Stimulated activated naive CD8-positive, alpha-beta T cell treated with anti-CD3 and anti-CD28 coated beads, Interleukin-15, amount 100 ng/mL, for 72 hours (primary cell): ENCODE data around the gene SPRYD3.

ENCODE experiments used
- ATAC-seq: fragments of 150-1000 bp; cut with Tn5 transposase; 2 replicates; pipeline ENCODE4 v1.10.0; 2021; ENCODE audit warnings: mild to moderate bottlenecking, moderate library complexity
- DNase-seq, 2 donors: peaks; one replicate each; pipeline ENCODE4 v3.0.0; 2021 to 2022
- H3K27ac Mint-ChIP-seq, 2 donors: one replicate each; pipeline ENCODE4 v1.8.0; 2022; ENCODE audit warnings: mild to moderate bottlenecking in 2 of 2, mixed read lengths in 2 of 2, moderate library complexity in 2 of 2
- H3K27me3 Mint-ChIP-seq: one replicate; pipeline ENCODE4 v1.8.0; 2022; ENCODE audit warnings: mixed read lengths
- H3K4me1 Mint-ChIP-seq: one replicate; pipeline ENCODE4 v1.8.0; 2022; ENCODE audit warnings: mild to moderate bottlenecking, mixed read lengths
- H3K4me3 Mint-ChIP-seq, 2 donors: one replicate each; pipeline ENCODE4 v1.8.0; 2022; ENCODE audit warnings: mild to moderate bottlenecking in 2 of 2, mixed read lengths in 2 of 2, moderate library complexity in 1 of 2
- H3K9me3 Mint-ChIP-seq, 2 donors: one replicate each; pipeline ENCODE4 v1.8.0; 2022; ENCODE audit warnings: mixed read lengths in 2 of 2

Gene SPRYD3

DNA sequence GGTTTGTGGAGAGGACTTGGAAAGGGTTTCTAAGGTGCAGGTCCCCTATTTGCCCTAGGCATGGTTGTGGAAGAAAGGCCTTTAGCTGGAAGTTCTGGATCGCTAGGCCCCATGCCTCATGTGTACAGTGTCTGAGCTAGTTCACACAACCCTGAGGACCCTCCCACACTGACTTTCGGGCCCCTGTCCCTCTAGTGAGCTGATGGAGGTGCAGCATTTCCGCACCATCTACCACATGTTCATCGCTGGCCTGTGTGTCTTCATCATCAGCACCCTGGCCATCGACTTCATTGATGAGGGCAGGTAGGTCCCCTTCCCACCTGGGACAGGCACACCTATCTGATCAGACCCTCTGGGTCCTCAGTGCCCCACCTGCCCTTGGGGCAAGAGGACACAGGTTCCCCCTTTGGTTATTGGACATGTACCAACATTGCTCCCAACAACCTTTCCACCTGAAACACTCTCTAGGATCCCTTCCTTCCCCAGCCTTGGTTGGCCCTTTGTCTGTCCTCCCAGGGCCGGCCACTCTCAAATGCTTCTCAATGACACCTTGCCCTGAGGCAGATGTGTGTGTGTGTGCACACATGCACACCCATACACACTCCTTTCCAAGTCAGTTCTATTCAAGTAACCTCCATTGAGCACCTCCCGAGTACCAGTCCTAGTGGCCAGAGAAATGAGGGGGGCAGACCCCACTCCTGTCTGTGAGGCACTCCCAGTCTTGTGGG is 26.7 kb upstream of the SPRYD3 start:
- DNase-seq = no peak
- no peak for ATAC-seq
- no peaks in the 10 kb centered on the region for H3K27me3 Mint-ChIP-seq
- no peak overlapping the region for H3K27ac Mint-ChIP-seq
- no peak overlapping the region for H3K4me3 Mint-ChIP-seq
- H3K9me3 Mint-ChIP-seq = no peaks in the 10 kb centered on the region
- peaks cover 50% of the 10 kb centered on the region for H3K4me1 Mint-ChIP-seq

DNA sequence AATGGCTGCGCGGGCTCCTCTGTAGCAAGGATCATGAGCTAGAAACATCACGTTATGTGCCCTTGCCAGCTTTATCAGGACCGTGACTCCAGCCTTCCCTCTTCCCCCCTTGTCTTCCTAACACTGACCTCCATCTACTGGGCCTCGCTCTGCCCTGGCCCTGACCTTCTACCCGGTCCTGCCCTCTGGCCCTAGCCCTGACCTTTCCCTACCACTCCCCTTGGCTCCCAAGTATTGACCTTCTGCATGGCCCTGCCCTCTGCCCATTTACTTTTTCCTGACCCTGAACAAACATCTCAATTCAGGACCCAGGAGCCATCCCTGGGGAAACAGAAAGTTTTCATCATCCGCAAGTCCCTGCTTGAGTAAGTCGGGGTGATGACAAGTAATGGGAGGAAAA is 26.1 kb upstream of the SPRYD3 start:
- ATAC-seq (no peak), DNase-seq (no peak)
- Mint-ChIP-seq H3K4me3 (no peak overlapping the region), H3K27ac (no peak overlapping the region), H3K9me3 (no peaks in the 10 kb centered on the region), H3K27me3 (no peaks in the 10 kb centered on the region), H3K4me1 (peaks cover 50% of the 10 kb centered on the region)

DNA sequence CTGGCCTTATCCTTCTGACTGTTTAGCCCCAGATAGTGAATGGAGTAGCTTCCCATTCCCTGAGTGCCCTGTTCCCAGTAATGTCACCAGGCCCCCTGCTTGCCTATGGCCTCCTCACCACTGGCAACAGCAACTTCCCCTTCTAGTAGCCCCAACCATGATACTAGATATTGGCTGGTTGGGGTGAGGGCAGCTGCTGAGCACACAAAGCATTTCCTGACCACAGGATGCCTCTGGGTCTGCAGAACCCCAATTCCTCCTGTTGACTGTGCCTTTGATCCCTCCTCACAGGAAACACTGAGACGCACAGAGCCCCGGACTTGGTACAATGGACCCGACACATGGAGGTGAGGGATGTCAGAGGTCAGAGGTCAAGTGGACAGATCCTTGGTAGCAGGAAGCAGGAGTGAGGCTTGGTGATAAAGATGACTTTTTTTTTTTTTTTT is 24.7 kb upstream of the SPRYD3 start:
- peak overlapping the region in 1 of 2 donors; percentile 40 for H3K27ac Mint-ChIP-seq
- peaks cover 58% of the 10 kb centered on the region for H3K4me1 Mint-ChIP-seq

DNA sequence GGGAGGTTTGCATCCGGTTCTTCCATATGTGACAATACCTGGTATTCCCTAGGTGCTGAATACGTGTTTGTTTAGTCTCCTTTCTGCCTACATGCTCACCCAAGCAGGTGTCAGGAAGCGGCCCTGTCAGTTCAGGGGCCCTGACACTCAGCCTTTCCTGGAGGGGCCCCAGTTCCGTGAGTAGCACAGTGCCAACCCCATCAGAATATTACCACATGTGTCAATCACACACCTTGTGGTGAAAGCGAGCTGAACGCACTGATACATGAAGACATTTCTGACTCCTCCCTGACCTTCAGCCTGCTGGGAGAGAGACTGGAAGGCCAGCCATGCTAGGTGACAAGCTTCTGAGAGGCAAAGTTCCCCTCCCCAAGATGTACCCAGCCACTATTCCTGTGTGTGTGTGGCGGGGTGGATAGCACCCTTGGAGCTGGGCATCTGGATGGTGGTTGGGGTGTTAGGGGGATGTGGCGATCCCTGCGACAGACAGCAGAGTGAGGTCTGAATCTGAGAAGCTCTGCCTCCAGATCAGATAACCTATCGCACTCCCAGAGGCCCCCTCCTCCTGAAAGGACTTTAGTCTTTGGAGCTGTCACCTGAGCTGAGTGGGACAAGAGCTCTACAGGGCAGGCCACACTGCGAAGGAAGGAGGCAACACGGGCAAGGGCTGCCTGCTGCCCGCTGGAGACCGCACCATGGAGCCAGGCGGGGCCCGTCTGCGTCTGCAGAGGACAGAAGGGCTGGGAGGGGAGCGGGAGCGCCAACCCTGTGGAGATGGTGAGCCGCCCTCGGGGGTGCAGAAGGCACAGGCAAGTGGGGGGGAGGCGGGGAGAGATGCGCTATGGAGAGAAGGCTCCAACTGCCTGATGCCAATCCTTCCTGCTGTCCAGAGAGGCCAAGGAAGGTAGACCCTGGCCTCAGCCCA is 24.0 kb upstream of the SPRYD3 start, which contains the start of gene SOAT2:
Gene SOAT2 (plus strand): TSS at position 604 of the 925 bp plus-strand sequence. CDS start 92 bp downstream, at position 696.
- DNase-seq (peak; percentile 68 to 79), ATAC-seq (peak; percentile 88)
- peak within 1 kb of the TSS; percentile 96 to 97 for H3K27ac Mint-ChIP-seq
- H3K4me3 Mint-ChIP-seq = peak within 1 kb of the TSS; percentile 74 to 84
- peaks cover 65% of the 10 kb centered on the region for H3K4me1 Mint-ChIP-seq
- no peaks in the 10 kb centered on the region for H3K27me3 Mint-ChIP-seq
- no peaks in the 10 kb centered on the region for H3K9me3 Mint-ChIP-seq

More for the DNA sequence above, 24.7 kb upstream of the SPRYD3 start:
- no peaks in the 10 kb centered on the region for H3K27me3 Mint-ChIP-seq
- peak overlapping the region; percentile 74 to 84 for H3K4me3 Mint-ChIP-seq
- no peaks in the 10 kb centered on the region for H3K9me3 Mint-ChIP-seq
- DNase-seq (no peak), ATAC-seq (peak; percentile 11)

DNA sequence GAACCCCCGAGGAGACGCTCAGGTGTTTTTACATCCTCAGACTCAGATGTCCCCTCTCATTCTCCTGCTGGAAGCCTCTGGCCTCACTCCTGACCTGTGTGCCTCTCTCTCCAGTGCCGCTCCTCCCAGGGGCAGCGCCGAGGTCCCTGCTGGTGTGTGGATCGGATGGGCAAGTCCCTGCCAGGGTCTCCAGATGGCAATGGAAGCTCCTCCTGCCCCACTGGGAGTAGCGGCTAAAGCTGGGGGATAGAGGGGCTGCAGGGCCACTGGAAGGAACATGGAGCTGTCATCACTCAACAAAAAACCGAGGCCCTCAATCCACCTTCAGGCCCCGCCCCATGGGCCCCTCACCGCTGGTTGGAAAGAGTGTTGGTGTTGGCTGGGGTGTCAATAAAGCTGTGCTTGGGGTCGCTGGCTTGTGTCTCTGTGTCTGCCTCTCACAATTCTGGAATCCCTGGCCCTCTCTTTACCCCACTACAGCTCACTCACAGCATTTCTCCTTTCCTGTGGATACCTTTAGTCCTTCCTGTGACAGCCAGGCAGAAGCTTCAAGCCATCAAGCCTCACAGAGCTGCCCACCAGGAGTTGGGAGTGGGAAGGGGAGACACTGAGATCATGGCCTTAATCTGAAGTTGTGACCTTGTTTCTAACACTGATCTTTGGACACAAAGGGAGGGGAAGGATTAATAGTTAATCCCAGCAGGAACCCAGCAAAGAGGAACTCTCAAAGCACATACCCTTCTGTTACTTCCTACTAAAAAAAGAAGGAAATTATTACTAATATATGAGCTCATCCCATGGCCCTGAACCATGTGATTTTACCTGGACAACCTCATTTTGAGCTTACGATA is 23.0 kb upstream of the SPRYD3 start:
- peaks cover 4% of the 10 kb centered on the region for H3K27me3 Mint-ChIP-seq
- H3K27ac Mint-ChIP-seq = peak overlapping the region; percentile 91 to 96
- no peaks in the 10 kb centered on the region for H3K9me3 Mint-ChIP-seq
- DNase-seq (no peak), ATAC-seq (no peak)
- H3K4me1 Mint-ChIP-seq = peaks cover 75% of the 10 kb centered on the region
- H3K4me3 Mint-ChIP-seq = peak overlapping the region; percentile 74 to 84

DNA sequence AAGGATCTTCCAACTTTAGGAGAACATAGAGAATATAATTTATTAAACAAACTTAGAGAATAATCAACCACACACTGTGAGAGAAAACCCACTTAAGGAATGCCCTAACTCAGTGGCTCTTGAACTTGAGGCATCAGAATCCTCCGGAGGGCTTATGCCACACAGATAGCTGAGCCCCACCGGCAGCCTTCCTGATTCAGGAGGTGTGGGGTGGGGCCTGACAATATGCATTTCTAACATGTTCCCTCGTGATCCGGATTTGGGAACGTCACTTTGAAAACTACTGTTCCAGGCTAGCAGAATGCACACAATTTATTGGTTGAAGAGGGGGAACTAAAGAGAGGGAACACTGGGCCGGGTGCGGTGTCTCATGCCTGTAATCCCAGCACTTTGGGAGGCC is 22.1 kb upstream of the SPRYD3 start:
- H3K27ac Mint-ChIP-seq = no peak overlapping the region
- ATAC-seq = no peak
- H3K4me3 Mint-ChIP-seq = no peak overlapping the region
- peaks cover 83% of the 10 kb centered on the region for H3K4me1 Mint-ChIP-seq
- no peaks in the 10 kb centered on the region for H3K9me3 Mint-ChIP-seq
- peaks cover 13% of the 10 kb centered on the region for H3K27me3 Mint-ChIP-seq
- DNase-seq = no peak

DNA sequence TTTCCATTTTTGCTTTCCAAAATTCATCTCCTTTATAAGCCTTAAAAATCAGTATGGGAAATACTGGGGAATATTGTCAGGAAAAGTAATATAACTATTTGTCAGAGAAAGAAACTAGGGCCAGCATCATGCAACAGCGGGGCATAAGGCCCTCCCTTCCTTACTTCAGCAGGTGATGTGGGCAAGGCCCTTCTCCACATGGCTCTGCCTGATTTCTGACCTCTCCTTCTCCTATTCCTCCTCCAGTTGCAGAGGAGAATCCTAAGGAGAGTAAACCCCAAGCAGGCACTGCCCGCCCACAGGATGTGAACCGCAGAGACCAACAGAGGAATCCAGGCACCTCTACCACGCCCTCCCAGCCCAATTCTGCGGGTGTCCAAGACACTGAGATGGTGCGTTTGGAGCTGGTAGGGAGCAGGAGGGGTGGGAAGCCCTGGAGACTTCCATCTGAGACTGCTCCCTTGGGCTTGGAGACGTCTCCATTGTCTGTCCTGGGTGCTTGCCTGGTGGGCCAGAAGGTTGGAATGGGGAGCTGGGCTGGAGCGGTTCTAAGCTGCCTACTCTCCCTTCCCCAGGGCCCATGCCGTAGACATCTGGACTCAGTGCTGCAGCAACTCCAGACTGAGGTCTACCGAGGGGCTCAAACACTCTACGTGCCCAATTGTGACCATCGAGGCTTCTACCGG is 21.4 kb upstream of the SPRYD3 start:
- ATAC-seq (no peak), DNase-seq (no peak)
- H3K4me1 Mint-ChIP-seq = peaks cover 81% of the 10 kb centered on the region
- no peak overlapping the region for H3K4me3 Mint-ChIP-seq
- H3K27me3 Mint-ChIP-seq = peaks cover 15% of the 10 kb centered on the region
- no peaks in the 10 kb centered on the region for H3K9me3 Mint-ChIP-seq
- H3K27ac Mint-ChIP-seq = no peak overlapping the region

DNA sequence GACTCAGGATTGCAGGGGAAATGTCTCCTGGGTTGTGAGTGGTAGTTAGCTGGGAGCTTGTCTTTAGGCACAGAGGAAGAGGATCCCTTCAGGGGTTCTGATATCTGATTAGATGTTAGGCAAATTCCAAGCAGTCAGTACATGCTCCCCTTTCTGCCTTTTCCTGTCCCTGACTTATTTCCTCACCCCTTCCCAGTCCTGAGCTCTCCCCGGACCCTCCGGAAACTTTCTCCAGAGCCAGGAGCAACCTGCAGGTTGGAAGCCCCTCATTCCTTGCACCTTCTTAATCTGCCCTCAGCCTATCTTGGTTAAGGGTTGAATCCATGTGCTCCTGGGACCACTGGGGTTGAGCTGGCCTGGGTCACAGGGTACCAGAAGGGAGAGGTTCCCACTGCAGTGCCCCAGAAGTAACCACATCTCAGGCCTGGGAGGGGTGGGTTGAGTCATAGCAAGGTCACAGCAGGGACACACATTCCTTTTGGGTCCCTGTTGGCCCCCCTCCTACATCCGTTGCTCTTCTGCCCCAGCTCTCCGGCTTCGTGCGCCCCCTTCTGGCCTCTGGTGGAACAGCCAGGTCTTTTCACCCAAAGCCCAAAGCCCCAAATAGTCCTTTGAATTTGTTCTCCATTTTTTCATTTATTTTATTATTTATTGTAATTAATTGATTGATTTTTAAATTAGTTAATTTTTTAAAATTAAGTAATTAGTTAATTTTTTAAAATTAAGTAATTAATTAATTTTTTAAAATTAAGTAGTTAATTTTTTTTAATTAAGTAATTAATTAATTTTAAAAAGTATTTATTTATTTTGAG is 20.1 kb upstream of the SPRYD3 start:
- peak; percentile 57 for ATAC-seq
- Mint-ChIP-seq H3K27ac (no peak overlapping the region), H3K4me1 (peaks cover 70% of the 10 kb centered on the region), H3K9me3 (no peaks in the 10 kb centered on the region), H3K27me3 (peaks cover 15% of the 10 kb centered on the region), H3K4me3 (peak overlapping the region; percentile 82 to 88)
- peak; percentile 88 for DNase-seq

DNA sequence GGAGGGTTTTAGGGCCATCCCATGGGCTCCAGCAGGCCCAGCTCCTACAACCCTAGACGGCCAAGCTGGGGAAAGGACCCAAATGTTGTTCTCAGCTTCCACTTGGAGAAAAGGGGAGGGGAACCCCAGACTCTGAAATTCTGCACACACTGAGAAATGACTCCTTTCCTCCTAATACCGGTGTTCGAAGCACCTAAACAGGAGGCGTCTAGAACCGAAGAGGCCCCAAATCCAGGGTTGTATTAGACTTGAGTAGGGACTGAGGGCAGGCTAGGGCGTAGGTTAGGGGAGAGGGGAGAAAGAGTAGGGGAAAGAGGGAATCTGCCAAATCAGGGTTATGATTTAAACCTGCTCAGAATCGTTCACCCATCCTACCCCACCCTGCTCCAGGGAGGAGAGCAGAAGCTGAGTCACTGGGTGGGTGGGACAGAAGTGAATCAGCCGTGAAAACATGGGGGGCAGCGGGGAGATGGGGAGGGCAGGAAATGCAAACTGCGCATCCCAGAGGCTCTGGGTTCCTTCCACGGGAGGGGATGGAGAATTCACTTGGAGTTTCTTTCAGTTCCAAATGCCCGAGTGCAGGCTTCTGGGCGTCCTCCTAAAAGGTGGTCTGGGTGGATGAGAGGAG is 19.3 kb upstream of the SPRYD3 start:
- H3K27ac Mint-ChIP-seq = peak overlapping the region; percentile 92 to 95
- ATAC-seq (peak; percentile 54), DNase-seq (peak; percentile 41 to 49)
- H3K9me3 Mint-ChIP-seq = no peaks in the 10 kb centered on the region
- peak overlapping the region; percentile 82 to 88 for H3K4me3 Mint-ChIP-seq
- H3K4me1 Mint-ChIP-seq = peaks cover 70% of the 10 kb centered on the region
- peaks cover 15% of the 10 kb centered on the region for H3K27me3 Mint-ChIP-seq

DNA sequence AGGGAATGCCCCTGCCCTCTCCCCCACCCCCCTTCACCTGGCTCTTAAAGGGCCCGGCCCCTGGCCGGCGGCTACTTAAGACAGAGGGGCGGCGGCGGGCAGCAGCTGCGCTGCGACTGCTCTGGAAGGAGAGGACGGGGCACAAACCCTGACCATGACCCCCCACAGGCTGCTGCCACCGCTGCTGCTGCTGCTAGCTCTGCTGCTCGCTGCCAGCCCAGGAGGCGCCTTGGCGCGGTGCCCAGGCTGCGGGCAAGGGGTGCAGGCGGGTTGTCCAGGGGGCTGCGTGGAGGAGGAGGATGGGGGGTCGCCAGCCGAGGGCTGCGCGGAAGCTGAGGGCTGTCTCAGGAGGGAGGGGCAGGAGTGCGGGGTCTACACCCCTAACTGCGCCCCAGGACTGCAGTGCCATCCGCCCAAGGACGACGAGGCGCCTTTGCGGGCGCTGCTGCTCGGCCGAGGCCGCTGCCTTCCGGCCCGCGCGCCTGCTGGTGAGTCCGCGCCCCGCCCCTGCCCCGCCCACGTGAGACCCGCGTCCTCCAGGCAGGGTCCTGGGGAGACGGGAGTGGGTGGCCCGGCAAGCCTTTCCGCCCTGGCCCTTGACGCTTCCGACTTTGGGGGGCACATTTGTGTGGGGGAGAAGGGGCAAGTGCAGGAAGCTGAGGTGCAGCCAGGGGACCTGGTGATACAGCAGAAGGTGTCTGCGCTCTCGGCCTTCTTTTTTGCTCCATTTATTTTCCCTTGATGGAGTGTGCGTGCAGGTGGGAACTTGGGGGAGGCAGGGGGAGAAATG is 18.6 kb upstream of the SPRYD3 start, which contains the start of gene IGFBP6:
Gene IGFBP6 (plus strand): TSS at position 104 of the 790 bp plus-strand sequence. CDS start 51 bp downstream, at position 155.
- no peaks in the 10 kb centered on the region for H3K9me3 Mint-ChIP-seq
- peak within 1 kb of the TSS; percentile 82 to 88 for H3K4me3 Mint-ChIP-seq
- H3K27ac Mint-ChIP-seq = peak within 1 kb of the TSS; percentile 92 to 95
- peaks cover 65% of the 10 kb centered on the region for H3K4me1 Mint-ChIP-seq
- H3K27me3 Mint-ChIP-seq = peaks cover 15% of the 10 kb centered on the region
- ATAC-seq (peak; percentile 81), DNase-seq (peak; percentile 71 to 72)

DNA sequence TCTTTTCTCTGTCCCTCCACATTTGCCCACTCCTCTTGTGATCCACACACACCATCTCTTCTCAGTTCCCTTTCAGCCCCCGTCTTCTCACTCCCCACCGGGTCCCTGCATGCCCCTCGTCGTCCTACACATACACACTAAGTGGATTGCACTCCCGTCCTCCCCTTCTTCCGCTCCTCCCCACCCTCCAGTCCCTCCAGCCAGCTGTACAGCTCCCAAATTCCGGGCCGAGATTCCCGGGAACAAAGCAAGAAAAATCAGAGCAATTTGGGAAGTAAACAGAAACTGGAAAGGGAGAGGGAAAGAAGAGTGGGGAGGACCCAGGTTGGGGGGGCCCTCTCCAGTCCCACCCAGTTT is 18.0 kb upstream of the SPRYD3 start:
- DNase-seq (no peak), ATAC-seq (no peak)
- Mint-ChIP-seq H3K4me3 (peak overlapping the region; percentile 82 to 88), H3K9me3 (no peaks in the 10 kb centered on the region), H3K27ac (peak overlapping the region in 1 of 2 donors; percentile 81), H3K4me1 (peaks cover 59% of the 10 kb centered on the region), H3K27me3 (peaks cover 15% of the 10 kb centered on the region)

DNA sequence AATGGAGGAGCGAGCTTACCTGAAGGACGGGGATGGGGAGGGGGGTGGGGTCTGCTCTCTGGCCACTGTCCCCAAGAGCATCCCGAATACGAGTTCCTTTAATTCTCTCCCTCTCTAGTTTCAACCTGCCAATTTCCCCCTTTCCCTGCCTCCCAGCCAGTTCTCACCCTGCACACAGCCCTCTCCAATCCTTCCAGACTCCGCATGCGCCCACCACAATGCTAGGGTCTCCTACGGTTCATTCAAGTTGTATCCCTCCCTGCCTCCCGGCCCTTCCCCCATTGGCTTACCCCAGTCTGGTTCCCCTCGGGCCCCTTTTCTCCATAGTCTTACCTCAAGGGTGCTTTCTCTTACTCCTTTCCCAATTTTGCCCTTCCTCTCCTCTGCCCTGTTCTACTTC is 17.6 kb upstream of the SPRYD3 start:
- H3K4me1 Mint-ChIP-seq = peaks cover 55% of the 10 kb centered on the region
- no peaks in the 10 kb centered on the region for H3K9me3 Mint-ChIP-seq
- H3K27me3 Mint-ChIP-seq = peaks cover 15% of the 10 kb centered on the region
- no peak for ATAC-seq
- DNase-seq = no peak
- H3K27ac Mint-ChIP-seq = peak overlapping the region in 1 of 2 donors; percentile 81
- H3K4me3 Mint-ChIP-seq = peak overlapping the region; percentile 82 to 88
